Tibial artery (tissue), 4 donors: ENCODE measurements around the gene CSMD2.

ENCODE experiments used
- DNase-seq, 2 donors: peaks; one replicate each; pipeline ENCODE4 v3.0.0-alpha.2; 2019
- H3K27ac ChIP-seq, 2 donors: fragments of 200-600 bp; sonication (generic) in 1 of 2; 1 replicate in 1 of 2; 2 replicates in 1 of 2; pipeline ENCODE4 v1.5.1; 2018 to 2019; ENCODE audit warnings: mild to moderate bottlenecking in 1 of 2
- H3K27me3 ChIP-seq, 2 donors: fragments of 200-600 bp; sonication (generic) in 1 of 2; one replicate each; pipeline versions ENCODE4 v1.5.1 to v1.6.0; 2016 to 2019
- H3K36me3 ChIP-seq, 3 donors: fragments of 200-600 bp; sonication (generic) in 2 of 3; one replicate each; pipeline ENCODE4 v1.5.1; 2016 to 2019; ENCODE audit warnings: mild to moderate bottlenecking in 2 of 3
- H3K4me1 ChIP-seq, 4 donors: fragments of 200-600 bp; sonication (generic) in 2 of 4; 1 replicate in 3 of 4; 2 replicates in 1 of 4; pipeline ENCODE4 v1.5.1; 2016 to 2019
- H3K4me3 ChIP-seq, 2 donors: fragments of 200-600 bp; sonication (generic) in 1 of 2; 1 replicate in 1 of 2; 2 replicates in 1 of 2; pipeline ENCODE4 v1.5.1; 2018 to 2019; ENCODE audit warnings: mild to moderate bottlenecking in 2 of 2
- H3K9me3 ChIP-seq, 3 donors: fragments of 200-600 bp; sonication (generic) in 1 of 3; one replicate each; pipeline ENCODE4 v1.5.1; 2016 to 2019
- intact Hi-C: fragments of 100-400 bp; cut with DNase I; formaldehyde crosslinking; loops from one replicate; pipeline ENCODE4 v1.15.0; 2023; ENCODE audit warnings: low total_unique reads
- TF ChIP-seq, protein P1 (sequence below), 2 experiments: fragments of 200-600 bp in 1 of 2; fragments of 450-650 bp in 1 of 2; IDR thresholded peaks; one replicate each; pipeline ENCODE4 v1.5.1; 2017 to 2019; ENCODE audit warnings: antibody characterized with exemption in 2 of 2, mild to moderate bottlenecking in 1 of 2, moderate library complexity in 1 of 2

The CSMD2 gene

GRCh38 chr1:33973799-33974545 lies 191.1 kb downstream of the CSMD2 start:
- DNase-seq = peak in 1 of 2 donors; percentile 66
- intact Hi-C loops = no loop called here
- peaks cover 0 to 8% of the 10 kb centered on the region in 2 donors for H3K27me3 ChIP-seq
- peaks cover 0 to 42% (median 29%) of the 10 kb centered on the region in 4 donors for H3K4me1 ChIP-seq
- H3K9me3 ChIP-seq = no peaks in the 10 kb centered on the region
- TF ChIP-seq, protein P1, sequence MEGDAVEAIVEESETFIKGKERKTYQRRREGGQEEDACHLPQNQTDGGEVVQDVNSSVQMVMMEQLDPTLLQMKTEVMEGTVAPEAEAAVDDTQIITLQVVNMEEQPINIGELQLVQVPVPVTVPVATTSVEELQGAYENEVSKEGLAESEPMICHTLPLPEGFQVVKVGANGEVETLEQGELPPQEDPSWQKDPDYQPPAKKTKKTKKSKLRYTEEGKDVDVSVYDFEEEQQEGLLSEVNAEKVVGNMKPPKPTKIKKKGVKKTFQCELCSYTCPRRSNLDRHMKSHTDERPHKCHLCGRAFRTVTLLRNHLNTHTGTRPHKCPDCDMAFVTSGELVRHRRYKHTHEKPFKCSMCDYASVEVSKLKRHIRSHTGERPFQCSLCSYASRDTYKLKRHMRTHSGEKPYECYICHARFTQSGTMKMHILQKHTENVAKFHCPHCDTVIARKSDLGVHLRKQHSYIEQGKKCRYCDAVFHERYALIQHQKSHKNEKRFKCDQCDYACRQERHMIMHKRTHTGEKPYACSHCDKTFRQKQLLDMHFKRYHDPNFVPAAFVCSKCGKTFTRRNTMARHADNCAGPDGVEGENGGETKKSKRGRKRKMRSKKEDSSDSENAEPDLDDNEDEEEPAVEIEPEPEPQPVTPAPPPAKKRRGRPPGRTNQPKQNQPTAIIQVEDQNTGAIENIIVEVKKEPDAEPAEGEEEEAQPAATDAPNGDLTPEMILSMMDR (IDR thresholded peaks at IDR 0.05) = no peak
- no peak overlapping the region for H3K4me3 ChIP-seq
- H3K27ac ChIP-seq = no peak overlapping the region
- H3K36me3 ChIP-seq = no peaks in the 10 kb centered on the region

- Histone ChIP-seq H3K27me3 (no peaks in the 10 kb centered on the region), H3K4me3 (no peak overlapping the region), H3K27ac (no peak overlapping the region), H3K4me1 (peaks cover 0 to 42% (median 29%) of the 10 kb centered on the region in 4 donors), H3K9me3 (no peaks in the 10 kb centered on the region), H3K36me3 (no peaks in the 10 kb centered on the region)
- DNase-seq = peak; percentile 55 to 69
- intact Hi-C loops = no loop called here
- TF ChIP-seq, protein P1 (IDR thresholded peaks at IDR 0.05) = no peak
Measured at GRCh38 chr1:33972676-33973395, 192.2 kb downstream of the CSMD2 start.

- H3K27ac ChIP-seq = peak overlapping the region in 1 of 2 donors; percentile 34
- peaks cover 0 to 42% (median 29%) of the 10 kb centered on the region in 4 donors for H3K4me1 ChIP-seq
- DNase-seq = no peak
- H3K36me3 ChIP-seq = no peaks in the 10 kb centered on the region
- H3K9me3 ChIP-seq = no peaks in the 10 kb centered on the region
- intact Hi-C loops = no loop called here
- TF ChIP-seq, protein P1 (IDR thresholded peaks at IDR 0.05) = no peak
- no peaks in the 10 kb centered on the region for H3K27me3 ChIP-seq
- no peak overlapping the region for H3K4me3 ChIP-seq
Measured at GRCh38 chr1:33971913-33972312, 193.1 kb downstream of the CSMD2 start.

DNA sequence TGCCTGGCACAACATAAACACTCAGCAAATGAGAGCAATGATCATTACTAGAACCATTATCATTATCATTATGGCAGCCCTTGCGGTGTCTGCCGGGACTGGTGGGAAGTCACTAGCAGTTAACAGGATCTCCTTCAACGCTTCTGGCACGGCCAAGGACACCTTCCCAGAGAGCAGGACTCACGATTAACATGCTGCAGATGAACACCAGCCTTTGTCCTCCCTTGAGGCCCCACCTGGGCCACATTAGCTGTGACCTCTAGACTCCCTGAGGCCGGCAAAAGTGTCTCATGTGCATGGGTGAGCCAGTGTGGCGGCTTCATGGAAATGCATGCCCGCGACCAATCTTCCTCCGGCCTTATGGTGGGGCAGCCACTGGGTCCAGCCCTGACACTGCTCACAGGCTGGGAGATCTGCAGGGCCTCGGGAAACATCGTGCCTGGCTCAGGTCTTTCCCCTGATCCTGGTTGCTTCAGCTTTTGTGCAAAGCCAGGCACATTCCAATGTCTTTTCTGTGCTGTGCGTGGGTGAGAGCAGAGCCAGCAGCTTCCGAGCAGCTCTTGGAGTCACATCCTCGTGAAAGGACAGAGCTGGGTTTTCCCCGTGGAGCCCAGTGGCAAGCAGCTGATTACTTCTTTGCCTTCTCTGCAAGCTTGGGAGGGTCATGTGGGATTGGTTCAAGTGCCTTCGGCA lies 193.9 kb downstream of the CSMD2 start:
- peaks cover 0 to 42% (median 29%) of the 10 kb centered on the region in 4 donors for H3K4me1 ChIP-seq
- H3K9me3 ChIP-seq = no peaks in the 10 kb centered on the region
- TF ChIP-seq, protein P1 (IDR thresholded peaks at IDR 0.05) = no peak
- H3K27ac ChIP-seq = peak overlapping the region in 1 of 2 donors; percentile 34
- no peaks in the 10 kb centered on the region for H3K27me3 ChIP-seq
- H3K4me3 ChIP-seq = no peak overlapping the region
- intact Hi-C loops = no loop called here
- no peaks in the 10 kb centered on the region for H3K36me3 ChIP-seq
- DNase-seq = peak; percentile 27 to 67

- TF ChIP-seq, protein P1 (IDR thresholded peaks at IDR 0.05) = no peak
- no peak for DNase-seq
- H3K9me3 ChIP-seq = no peaks in the 10 kb centered on the region
Measured at GRCh38 chr1:33970148-33970825, 194.7 kb downstream of the CSMD2 start.

More at GRCh38 chr1:33970148-33970825, 194.7 kb downstream of the CSMD2 start:
- Histone ChIP-seq H3K4me3 (no peak overlapping the region), H3K4me1 (peaks cover 0 to 42% (median 29%) of the 10 kb centered on the region in 4 donors), H3K36me3 (no peaks in the 10 kb centered on the region), H3K27me3 (no peaks in the 10 kb centered on the region), H3K27ac (no peak overlapping the region)
- intact Hi-C loops = no loop called here
